Calu3 (cell line): Measurements from ENCODE around the gene EYA4. TPM values are rescaled to one million over a fixed set of nuclear protein-coding genes. Genes with fewer than 3 reads are reported as not detected.

ENCODE experiments used
- BruUV-seq: library from RNA; stranded (reverse); fragments of 400-500 nt; replicated peaks from 2 replicates; lab custom pipeline; 2021; lab: Mats Ljungman, UMichigan
- CTCF ChIA-PET: fragments of 300-600 bp; sonication (Branson Sonifier 250); formaldehyde crosslinking; loops from one replicate; lab custom pipeline; 2022; ENCODE audit warnings: antibody characterized with exemption; lab: Charles Lee
- DNase-seq: peaks from one replicate; pipeline ENCODE4 v3.0.0; 2022
- H3K27ac Mint-ChIP-seq: one replicate; pipeline ENCODE4 v1.8.0; 2022; ENCODE audit warnings: mixed read lengths; ENCODE audit not compliant: unreplicated experiment
- H3K27me3 Mint-ChIP-seq: one replicate; pipeline ENCODE4 v1.8.0; 2022; ENCODE audit warnings: mixed read lengths; ENCODE audit not compliant: unreplicated experiment
- H3K36me3 Mint-ChIP-seq: one replicate; pipeline ENCODE4 v1.8.0; 2022; ENCODE audit warnings: mild to moderate bottlenecking, moderate library complexity, mixed read lengths; ENCODE audit not compliant: insufficient read depth, unreplicated experiment
- H3K4me1 Mint-ChIP-seq: one replicate; pipeline ENCODE4 v1.8.0; 2022; ENCODE audit warnings: mild to moderate bottlenecking, low read depth, mixed read lengths; ENCODE audit not compliant: unreplicated experiment
- H3K4me3 Mint-ChIP-seq: one replicate; pipeline ENCODE4 v1.8.0; 2022; ENCODE audit warnings: mild to moderate bottlenecking, low read depth, moderate library complexity, mixed read lengths; ENCODE audit not compliant: unreplicated experiment
- H3K9me3 Mint-ChIP-seq: one replicate; pipeline ENCODE4 v1.8.0; 2022; ENCODE audit warnings: low read depth, mixed read lengths; ENCODE audit not compliant: unreplicated experiment
- intact Hi-C: fragments of 100-400 bp; cut with micrococcal nuclease; formaldehyde crosslinking; loops from one replicate; pipeline ENCODE4 v1.10.0; 2022; ENCODE audit not compliant: unreplicated experiment
- total RNA-seq: library from RNA; stranded (reverse); gene quantifications from 2 replicates; pipeline ENCODE4 v1.2.3, GENCODE V29; 2022
- TF ChIP-seq, protein P1 (sequence below): fragments of 200-600 bp; IDR thresholded peaks from one replicate; pipeline ENCODE4 v1.8.0; 2022; ENCODE audit warnings: antibody characterized with exemption; ENCODE audit not compliant: unreplicated experiment

The EYA4 gene
- total RNA-seq, 1 experiment from 2014 or later = 55.1 TPM

DNA sequence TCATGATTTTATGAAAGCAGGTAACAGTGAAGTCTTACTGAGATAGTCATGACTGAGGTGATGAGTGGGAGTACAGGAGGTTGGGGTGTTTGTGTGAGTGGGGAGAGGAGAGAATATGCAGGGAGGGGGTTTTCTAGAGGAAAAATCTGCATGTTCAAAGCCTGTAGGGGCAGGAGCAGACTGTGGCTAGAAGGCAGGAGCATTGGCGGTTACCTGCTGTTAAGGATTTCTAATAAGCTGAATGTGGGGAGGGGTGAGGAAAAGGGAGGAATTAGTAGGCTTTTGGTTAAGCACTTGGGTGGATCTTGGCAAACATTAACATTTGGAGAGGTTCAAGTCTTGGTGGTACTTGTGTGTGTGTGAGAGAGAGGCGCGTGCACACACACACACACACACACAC lies 70.8 kb downstream of the EYA4 start:
- H3K36me3 Mint-ChIP-seq = peaks cover 6% of the 10 kb centered on the region
- no peak overlapping the region for H3K27ac Mint-ChIP-seq
- peaks cover 7% of the 10 kb centered on the region for H3K4me1 Mint-ChIP-seq
- H3K4me3 Mint-ChIP-seq = no peak overlapping the region
- no TSS peak for BruUV-seq
- intact Hi-C loops = no loop called here
- DNase-seq = no peak
- H3K27me3 Mint-ChIP-seq = no peaks in the 10 kb centered on the region
- TF ChIP-seq, protein P1, sequence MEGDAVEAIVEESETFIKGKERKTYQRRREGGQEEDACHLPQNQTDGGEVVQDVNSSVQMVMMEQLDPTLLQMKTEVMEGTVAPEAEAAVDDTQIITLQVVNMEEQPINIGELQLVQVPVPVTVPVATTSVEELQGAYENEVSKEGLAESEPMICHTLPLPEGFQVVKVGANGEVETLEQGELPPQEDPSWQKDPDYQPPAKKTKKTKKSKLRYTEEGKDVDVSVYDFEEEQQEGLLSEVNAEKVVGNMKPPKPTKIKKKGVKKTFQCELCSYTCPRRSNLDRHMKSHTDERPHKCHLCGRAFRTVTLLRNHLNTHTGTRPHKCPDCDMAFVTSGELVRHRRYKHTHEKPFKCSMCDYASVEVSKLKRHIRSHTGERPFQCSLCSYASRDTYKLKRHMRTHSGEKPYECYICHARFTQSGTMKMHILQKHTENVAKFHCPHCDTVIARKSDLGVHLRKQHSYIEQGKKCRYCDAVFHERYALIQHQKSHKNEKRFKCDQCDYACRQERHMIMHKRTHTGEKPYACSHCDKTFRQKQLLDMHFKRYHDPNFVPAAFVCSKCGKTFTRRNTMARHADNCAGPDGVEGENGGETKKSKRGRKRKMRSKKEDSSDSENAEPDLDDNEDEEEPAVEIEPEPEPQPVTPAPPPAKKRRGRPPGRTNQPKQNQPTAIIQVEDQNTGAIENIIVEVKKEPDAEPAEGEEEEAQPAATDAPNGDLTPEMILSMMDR = no peak
- peaks cover 3% of the 10 kb centered on the region for H3K9me3 Mint-ChIP-seq
- CTCF ChIA-PET = no interaction called here

- CTCF ChIA-PET = no interaction called here
- BruUV-seq = no TSS peak
- Mint-ChIP-seq H3K36me3 (peaks cover 6% of the 10 kb centered on the region), H3K9me3 (no peaks in the 10 kb centered on the region), H3K27ac (no peak overlapping the region), H3K27me3 (no peaks in the 10 kb centered on the region), H3K4me3 (no peak overlapping the region), H3K4me1 (peaks cover 7% of the 10 kb centered on the region)
- intact Hi-C loops = no loop called here
- TF ChIP-seq, protein P1 = no peak
- DNase-seq = no peak
These were observed 71.9 kb downstream of the EYA4 start for GRCh38 chr6:133313068-133313467.

- H3K4me3 Mint-ChIP-seq = no peak overlapping the region
- intact Hi-C loops = no loop called here
- H3K27ac Mint-ChIP-seq = no peak overlapping the region
- peaks cover under 1% of the 10 kb centered on the region for H3K36me3 Mint-ChIP-seq
- DNase-seq = no peak
- TF ChIP-seq, protein P1 = no peak
- no peaks in the 10 kb centered on the region for H3K27me3 Mint-ChIP-seq
- no TSS peak for BruUV-seq
- no peaks in the 10 kb centered on the region for H3K9me3 Mint-ChIP-seq
- peaks cover 7% of the 10 kb centered on the region for H3K4me1 Mint-ChIP-seq
- CTCF ChIA-PET = interaction anchor here (0.6 kb wide), 1 partner anchor 123 kb away, joined by 7 read pairs; no protein-coding TSS in a partner anchor
These were observed 73.8 kb downstream of the EYA4 start for GRCh38 chr6:133314947-133315346.

- no peaks in the 10 kb centered on the region for H3K36me3 Mint-ChIP-seq
- BruUV-seq = no TSS peak
- TF ChIP-seq, protein P1 = no peak
- intact Hi-C loops = no loop called here
- H3K27ac Mint-ChIP-seq = no peak overlapping the region
- CTCF ChIA-PET = no interaction called here
- no peaks in the 10 kb centered on the region for H3K9me3 Mint-ChIP-seq
- H3K4me1 Mint-ChIP-seq = peaks cover 7% of the 10 kb centered on the region
- no peak for DNase-seq
- H3K4me3 Mint-ChIP-seq = no peak overlapping the region
- no peaks in the 10 kb centered on the region for H3K27me3 Mint-ChIP-seq
These were observed 74.7 kb downstream of the EYA4 start for GRCh38 chr6:133315811-133316210.
